ENCODE measurements around the gene ADRB1.

DNA sequence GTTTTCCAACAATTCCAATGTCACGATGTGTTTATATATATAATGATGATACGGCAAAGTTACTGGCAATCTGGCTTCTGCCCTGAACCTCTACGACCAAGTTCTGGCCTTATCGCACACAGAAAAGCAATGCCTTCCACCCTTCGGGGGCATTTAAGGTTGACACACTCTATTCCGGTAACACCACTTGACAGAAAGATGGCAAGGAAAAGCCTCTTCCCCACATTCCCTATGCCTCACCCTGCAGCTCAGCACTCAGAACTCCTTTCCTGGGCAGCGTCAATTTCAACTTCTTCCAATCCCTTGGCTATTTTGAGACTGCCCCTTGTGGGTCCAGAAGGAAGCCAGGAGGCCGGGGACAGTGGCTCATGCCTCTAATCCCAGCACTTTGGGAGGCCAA, 2.5 kb upstream of the ADRB1 start:
- TF ChIP-seq RFX5 (IDR thresholded peaks at IDR 0.05; ENCODE audit: low read length) (no peak), CTCF (IDR thresholded peaks at IDR 0.05) (no peak), FOXM1 (IDR thresholded peaks at IDR 0.05; ENCODE audit: low read depth) (no peak), RAD21 (IDR thresholded peaks at IDR 0.05; ENCODE audit: low read length) (no peak), EP300 (IDR thresholded peaks at IDR 0.05; ENCODE audit: borderline replicate concordance in 1 of 2, low read depth in 1 of 2, low read length in 1 of 2) (no peak), ZBTB33 (IDR thresholded peaks at IDR 0.05; ENCODE audit: borderline replicate concordance, low read depth) (no peak), GABPA (IDR thresholded peaks at IDR 0.05; ENCODE audit: low read depth) (no peak), REST (IDR thresholded peaks at IDR 0.05; ENCODE audit: low read depth, low read length) (no peak), SMC3 (IDR thresholded peaks at IDR 0.05; ENCODE audit: low read depth, low read length) (no peak), POLR2AphosphoS5 (IDR thresholded peaks at IDR 0.05; ENCODE audit: low read depth, low read length) (no peak), RXRA (IDR thresholded peaks at IDR 0.05; ENCODE audit: borderline replicate concordance, low read depth) (no peak)

All from SK-N-SH (cell line).